HepG2 (cell line): ENCODE results near the gene ALDH2. TPM values are rescaled to one million over a fixed set of nuclear protein-coding genes. Genes with fewer than 3 reads are reported as not detected.

ENCODE experiments used
- CENPX ChIP-seq: sonication (generic); formaldehyde crosslinking; IDR thresholded peaks from 2 replicates; pipeline ENCODE4 v1.9.0; 2021; ENCODE audit warnings: mild to moderate bottlenecking, missing genetic modification reagents, moderate library complexity
- DRAP1 ChIP-seq: IDR thresholded peaks from 2 replicates; pipeline ENCODE4 v1.6.1; 2016; ENCODE audit warnings: missing genetic modification reagents, missing compliant biosample characterization
- E2F2 ChIP-seq: sonication (generic); formaldehyde crosslinking; IDR thresholded peaks from 2 replicates; pipeline ENCODE4 v1.4.0; 2020; ENCODE audit warnings: missing genetic modification reagents, borderline replicate concordance
- ESRRA ChIP-seq: sonication (generic); formaldehyde crosslinking; IDR thresholded peaks from 2 replicates; pipeline ENCODE4 v1.5.1; 2020; ENCODE audit warnings: mild to moderate bottlenecking, low read depth, missing genetic modification reagents
- HINFP ChIP-seq: sonication (generic); formaldehyde crosslinking; IDR thresholded peaks from 2 replicates; pipeline ENCODE4 v1.4.0; 2020; ENCODE audit warnings: low read depth, mild to moderate bottlenecking, missing genetic modification reagents
- JARID2 ChIP-seq: sonication (generic); formaldehyde crosslinking; IDR thresholded peaks from 2 replicates; pipeline ENCODE4 v1.8.1; 2023; ENCODE audit warnings: missing genetic modification reagents, inconsistent platforms; ENCODE audit not compliant: insufficient replicate concordance
- MAFG ChIP-seq: sonication (generic); formaldehyde crosslinking; IDR thresholded peaks from 2 replicates; pipeline ENCODE4 v1.5.1; 2020; ENCODE audit warnings: mild to moderate bottlenecking, missing genetic modification reagents
- MZF1 ChIP-seq: sonication (generic); formaldehyde crosslinking; IDR thresholded peaks from 2 replicates; pipeline ENCODE4 v1.8.1; 2023; ENCODE audit warnings: mild to moderate bottlenecking, missing genetic modification reagents, borderline replicate concordance
- PAWR ChIP-seq: sonication (generic); formaldehyde crosslinking; IDR thresholded peaks from 2 replicates; pipeline ENCODE4 v1.4.0; 2020; ENCODE audit warnings: missing genetic modification reagents, mild to moderate bottlenecking, borderline replicate concordance
- SP5 ChIP-seq: IDR thresholded peaks from 2 replicates; pipeline ENCODE4 v1.6.1; 2016; ENCODE audit warnings: low read depth, borderline replicate concordance
- TBL1XR1 ChIP-seq: fragments of 150-350 bp; IDR thresholded peaks from 2 replicates; pipeline ENCODE4 v1.6.1; 2014; ENCODE audit warnings: borderline replicate concordance, low read length; ENCODE audit not compliant: partially characterized antibody
- ZMAT5 ChIP-seq: sonication (generic); formaldehyde crosslinking; IDR thresholded peaks from 2 replicates; pipeline ENCODE4 v1.5.0; 2020; ENCODE audit warnings: mild to moderate bottlenecking, low read depth, missing genetic modification reagents, borderline replicate concordance
- ZNF12 ChIP-seq: sonication (generic); formaldehyde crosslinking; IDR thresholded peaks from 2 replicates; pipeline ENCODE4 v1.5.0; 2020; ENCODE audit warnings: missing genetic modification reagents
- ZNF431 ChIP-seq: sonication (generic); formaldehyde crosslinking; IDR thresholded peaks from 2 replicates; pipeline ENCODE4 v1.9.0; 2022; ENCODE audit warnings: missing genetic modification reagents, low read depth, mild to moderate bottlenecking, borderline replicate concordance
- ZNF556 ChIP-seq: sonication (generic); formaldehyde crosslinking; IDR thresholded peaks from 2 replicates; pipeline ENCODE4 v1.4.0; 2020; ENCODE audit warnings: mild to moderate bottlenecking, missing genetic modification reagents, borderline replicate concordance
- ZZZ3 ChIP-seq: sonication (generic); formaldehyde crosslinking; IDR thresholded peaks from 2 replicates; pipeline ENCODE4 v1.4.0; 2020; ENCODE audit warnings: missing genetic modification reagents, mild to moderate bottlenecking, borderline replicate concordance
- polyA plus RNA-seq, 8 experiments: library from polyadenylated mRNA; depleted of rRNA in 3 of 8; stranded (reverse) in 7 of 8; unstranded in 1 of 8; fragments of >200 nt; fragmentation: Illumina TruSeq in 4 of 8; extraction: Trizol in 4 of 8; gene quantifications; 2 replicates each; pipeline versions ENCODE4 v1.2.1 to v1.2.3, GENCODE V29; 2011 to 2016; ENCODE audit warnings: low read depth in 4 of 8, missing spikeins in 1 of 8, mixed read lengths in 1 of 8; ENCODE audit not compliant: insufficient read depth in 1 of 8
- total RNA-seq, 5 experiments: library from RNA; depleted of rRNA; stranded (reverse); fragments of >200 nt; fragmentation: Illumina TruSeq; extraction: Trizol; gene quantifications; 2 replicates each; pipeline ENCODE4 v1.2.3, GENCODE V29; 2016; ENCODE audit warnings: low read depth in 1 of 5
- TF ChIP-seq, protein P1 (sequence below): sonication (generic); formaldehyde crosslinking; IDR thresholded peaks from 2 replicates; pipeline ENCODE4 v1.4.0; 2020; ENCODE audit warnings: mild to moderate bottlenecking, missing genetic modification reagents
- TF ChIP-seq, protein P2 (sequence below): sonication (generic); formaldehyde crosslinking; IDR thresholded peaks from 2 replicates; pipeline ENCODE4 v1.8.0; 2022; ENCODE audit warnings: mild to moderate bottlenecking, missing genetic modification reagents, moderate library complexity

ALDH2 gene
- total and polyA plus RNA-seq, 2 of the 13 experiments (the other 11 are each of a cell fraction or from before 2014, with no cell fraction given): 78.8 to 103 TPM

DNA sequence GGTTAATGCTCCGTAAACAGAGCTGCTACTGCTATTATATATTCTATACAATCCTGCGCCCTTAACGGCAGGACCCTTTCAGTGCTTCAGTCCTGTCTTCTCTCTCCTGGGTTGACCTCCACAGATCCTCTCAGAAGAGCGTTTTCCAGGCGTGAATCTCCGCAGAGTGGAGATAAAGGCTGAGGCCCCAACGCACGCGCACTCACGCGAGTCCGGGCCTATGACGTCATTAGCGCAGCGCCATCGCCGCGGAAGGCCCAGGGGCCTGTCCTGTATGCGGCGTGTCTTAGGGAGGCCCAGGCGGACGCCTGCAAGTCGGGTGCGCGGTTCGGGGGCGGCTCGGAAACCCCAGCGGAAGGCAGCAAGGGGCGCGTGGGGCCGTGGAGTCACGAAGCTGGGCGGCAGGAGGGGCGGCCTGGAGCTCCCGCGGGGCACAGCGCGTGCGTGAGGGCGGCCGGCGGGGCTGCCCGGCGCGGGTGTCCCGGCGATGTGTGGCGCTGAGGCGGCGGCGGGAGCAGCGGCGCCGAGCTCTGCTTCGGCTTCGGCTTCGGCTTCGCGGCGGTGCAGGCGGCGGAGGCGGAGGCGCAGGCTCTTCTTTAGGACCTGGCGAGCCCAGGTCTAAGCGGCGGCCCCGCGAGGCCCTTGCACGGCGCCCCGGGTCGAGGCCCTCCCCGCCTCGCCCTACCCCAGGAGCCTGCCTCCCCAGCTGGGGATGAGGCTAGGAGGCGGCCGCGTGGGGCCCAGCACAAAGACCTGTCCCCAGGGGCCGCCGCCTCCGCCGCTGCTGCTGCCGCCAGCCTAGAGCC is 75.2 kb downstream of the ALDH2 start, which contains the start of gene MAPKAPK5 (continued):
- TF ChIP-seq PAWR (no peak), HINFP (peak; percentile 78; the same call in 1 of the 2 replicates), MZF1 (CRISPR knock-in tag) (no peak), ESRRA (CRISPR knock-in tag) (peak; percentile 60), ZNF12 (CRISPR knock-in tag) (peak; percentile 45; the same call in 1 of the 2 replicates), JARID2 (no peak), ZZZ3 (CRISPR knock-in tag) (peak; percentile 97), MAFG (CRISPR knock-in tag) (no peak), SP5 (CRISPR knock-in tag) (no peak), ZMAT5 (CRISPR knock-in tag) (no peak), TBL1XR1 (peak; percentile 68), E2F2 (CRISPR knock-in tag) (no peak), DRAP1 (peak; percentile 94), ZNF556 (CRISPR knock-in tag) (peak; percentile 86; the same call in 1 of the 2 replicates), ZNF431 (CRISPR knock-in tag) (no peak), CENPX (CRISPR knock-in tag) (no peak)
- TF ChIP-seq, protein P1, sequence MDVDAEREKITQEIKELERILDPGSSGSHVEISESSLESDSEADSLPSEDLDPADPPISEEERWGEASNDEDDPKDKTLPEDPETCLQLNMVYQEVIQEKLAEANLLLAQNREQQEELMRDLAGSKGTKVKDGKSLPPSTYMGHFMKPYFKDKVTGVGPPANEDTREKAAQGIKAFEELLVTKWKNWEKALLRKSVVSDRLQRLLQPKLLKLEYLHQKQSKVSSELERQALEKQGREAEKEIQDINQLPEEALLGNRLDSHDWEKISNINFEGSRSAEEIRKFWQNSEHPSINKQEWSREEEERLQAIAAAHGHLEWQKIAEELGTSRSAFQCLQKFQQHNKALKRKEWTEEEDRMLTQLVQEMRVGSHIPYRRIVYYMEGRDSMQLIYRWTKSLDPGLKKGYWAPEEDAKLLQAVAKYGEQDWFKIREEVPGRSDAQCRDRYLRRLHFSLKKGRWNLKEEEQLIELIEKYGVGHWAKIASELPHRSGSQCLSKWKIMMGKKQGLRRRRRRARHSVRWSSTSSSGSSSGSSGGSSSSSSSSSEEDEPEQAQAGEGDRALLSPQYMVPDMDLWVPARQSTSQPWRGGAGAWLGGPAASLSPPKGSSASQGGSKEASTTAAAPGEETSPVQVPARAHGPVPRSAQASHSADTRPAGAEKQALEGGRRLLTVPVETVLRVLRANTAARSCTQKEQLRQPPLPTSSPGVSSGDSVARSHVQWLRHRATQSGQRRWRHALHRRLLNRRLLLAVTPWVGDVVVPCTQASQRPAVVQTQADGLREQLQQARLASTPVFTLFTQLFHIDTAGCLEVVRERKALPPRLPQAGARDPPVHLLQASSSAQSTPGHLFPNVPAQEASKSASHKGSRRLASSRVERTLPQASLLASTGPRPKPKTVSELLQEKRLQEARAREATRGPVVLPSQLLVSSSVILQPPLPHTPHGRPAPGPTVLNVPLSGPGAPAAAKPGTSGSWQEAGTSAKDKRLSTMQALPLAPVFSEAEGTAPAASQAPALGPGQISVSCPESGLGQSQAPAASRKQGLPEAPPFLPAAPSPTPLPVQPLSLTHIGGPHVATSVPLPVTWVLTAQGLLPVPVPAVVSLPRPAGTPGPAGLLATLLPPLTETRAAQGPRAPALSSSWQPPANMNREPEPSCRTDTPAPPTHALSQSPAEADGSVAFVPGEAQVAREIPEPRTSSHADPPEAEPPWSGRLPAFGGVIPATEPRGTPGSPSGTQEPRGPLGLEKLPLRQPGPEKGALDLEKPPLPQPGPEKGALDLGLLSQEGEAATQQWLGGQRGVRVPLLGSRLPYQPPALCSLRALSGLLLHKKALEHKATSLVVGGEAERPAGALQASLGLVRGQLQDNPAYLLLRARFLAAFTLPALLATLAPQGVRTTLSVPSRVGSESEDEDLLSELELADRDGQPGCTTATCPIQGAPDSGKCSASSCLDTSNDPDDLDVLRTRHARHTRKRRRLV (CRISPR knock-in tag): peak; percentile 75; the same call in 1 of the 2 replicates
- TF ChIP-seq, protein P2, sequence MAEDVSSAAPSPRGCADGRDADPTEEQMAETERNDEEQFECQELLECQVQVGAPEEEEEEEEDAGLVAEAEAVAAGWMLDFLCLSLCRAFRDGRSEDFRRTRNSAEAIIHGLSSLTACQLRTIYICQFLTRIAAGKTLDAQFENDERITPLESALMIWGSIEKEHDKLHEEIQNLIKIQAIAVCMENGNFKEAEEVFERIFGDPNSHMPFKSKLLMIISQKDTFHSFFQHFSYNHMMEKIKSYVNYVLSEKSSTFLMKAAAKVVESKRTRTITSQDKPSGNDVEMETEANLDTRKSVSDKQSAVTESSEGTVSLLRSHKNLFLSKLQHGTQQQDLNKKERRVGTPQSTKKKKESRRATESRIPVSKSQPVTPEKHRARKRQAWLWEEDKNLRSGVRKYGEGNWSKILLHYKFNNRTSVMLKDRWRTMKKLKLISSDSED (CRISPR knock-in tag): no peak
